Measurements from ENCODE around the gene GRIN3B.

The GRIN3B gene

DNA sequence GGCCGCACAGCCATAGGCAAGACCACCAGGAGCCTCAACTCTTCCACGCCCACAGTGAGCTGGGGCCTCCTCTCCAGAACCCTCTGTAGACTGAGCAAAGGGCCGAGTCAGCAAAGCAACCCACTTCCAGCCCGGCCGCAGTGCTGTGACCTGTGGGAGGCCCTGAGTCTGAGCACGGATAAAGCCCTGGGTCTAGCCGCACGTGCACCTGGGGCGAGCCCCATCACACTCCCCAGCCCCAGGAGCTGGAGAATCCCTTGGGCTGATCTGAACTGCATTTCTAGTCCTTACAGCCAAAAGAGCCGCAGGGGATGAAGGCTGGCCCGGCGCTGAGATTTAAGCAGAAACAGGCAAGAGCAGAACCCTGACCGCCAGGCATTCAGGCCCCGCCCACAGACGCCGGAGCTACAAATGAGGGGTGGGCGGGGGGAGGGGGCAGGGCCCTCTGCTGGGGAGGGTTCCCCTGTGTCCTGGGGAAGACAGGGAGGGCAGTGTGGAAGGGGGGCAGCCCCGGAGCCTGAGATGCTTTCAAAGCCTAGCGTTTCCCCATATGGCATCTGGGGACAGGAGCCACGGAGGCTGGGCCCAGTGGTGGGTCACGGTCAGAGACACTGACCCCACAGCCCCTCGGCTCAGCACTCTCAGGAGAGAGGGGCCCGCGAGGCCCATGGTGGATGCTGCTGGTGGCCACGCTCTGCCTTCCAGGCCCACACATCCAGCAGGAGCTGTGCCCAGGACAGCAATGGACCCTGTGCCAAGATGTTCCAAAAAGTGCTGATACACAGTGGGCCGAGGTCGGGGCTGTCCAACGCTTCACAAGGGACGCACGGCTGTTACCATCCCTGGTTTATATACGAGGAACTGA, 15.8 kb downstream of the GRIN3B start:
- H3K4me2 ChIP-seq (ENCODE audit: low read length): peak overlapping the region; percentile 1
- H3K27me3 ChIP-seq (ENCODE audit: control insufficient read depth, insufficient read depth, low read length): no peaks in the 10 kb centered on the region
- H3K27ac ChIP-seq: peak overlapping the region; percentile 44
- H3K79me2 ChIP-seq: peaks cover 54% of the 10 kb centered on the region
- no peak overlapping the region for H3K9ac ChIP-seq
- TF ChIP-seq, protein P1, sequence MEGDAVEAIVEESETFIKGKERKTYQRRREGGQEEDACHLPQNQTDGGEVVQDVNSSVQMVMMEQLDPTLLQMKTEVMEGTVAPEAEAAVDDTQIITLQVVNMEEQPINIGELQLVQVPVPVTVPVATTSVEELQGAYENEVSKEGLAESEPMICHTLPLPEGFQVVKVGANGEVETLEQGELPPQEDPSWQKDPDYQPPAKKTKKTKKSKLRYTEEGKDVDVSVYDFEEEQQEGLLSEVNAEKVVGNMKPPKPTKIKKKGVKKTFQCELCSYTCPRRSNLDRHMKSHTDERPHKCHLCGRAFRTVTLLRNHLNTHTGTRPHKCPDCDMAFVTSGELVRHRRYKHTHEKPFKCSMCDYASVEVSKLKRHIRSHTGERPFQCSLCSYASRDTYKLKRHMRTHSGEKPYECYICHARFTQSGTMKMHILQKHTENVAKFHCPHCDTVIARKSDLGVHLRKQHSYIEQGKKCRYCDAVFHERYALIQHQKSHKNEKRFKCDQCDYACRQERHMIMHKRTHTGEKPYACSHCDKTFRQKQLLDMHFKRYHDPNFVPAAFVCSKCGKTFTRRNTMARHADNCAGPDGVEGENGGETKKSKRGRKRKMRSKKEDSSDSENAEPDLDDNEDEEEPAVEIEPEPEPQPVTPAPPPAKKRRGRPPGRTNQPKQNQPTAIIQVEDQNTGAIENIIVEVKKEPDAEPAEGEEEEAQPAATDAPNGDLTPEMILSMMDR (IDR thresholded peaks at IDR 0.05): no peak
- H3K36me3 ChIP-seq (ENCODE audit: control insufficient read depth, insufficient read depth, low read length): no peaks in the 10 kb centered on the region
- no peaks in the 10 kb centered on the region for H3K9me3 ChIP-seq (ENCODE audit: control insufficient read depth, low read length)
- H3K4me3 ChIP-seq (ENCODE audit: low read depth, low read length): no peak overlapping the region
- H3K4me1 ChIP-seq: peaks cover 32% of the 10 kb centered on the region
- H2AFZ ChIP-seq: no peak overlapping the region

DNA sequence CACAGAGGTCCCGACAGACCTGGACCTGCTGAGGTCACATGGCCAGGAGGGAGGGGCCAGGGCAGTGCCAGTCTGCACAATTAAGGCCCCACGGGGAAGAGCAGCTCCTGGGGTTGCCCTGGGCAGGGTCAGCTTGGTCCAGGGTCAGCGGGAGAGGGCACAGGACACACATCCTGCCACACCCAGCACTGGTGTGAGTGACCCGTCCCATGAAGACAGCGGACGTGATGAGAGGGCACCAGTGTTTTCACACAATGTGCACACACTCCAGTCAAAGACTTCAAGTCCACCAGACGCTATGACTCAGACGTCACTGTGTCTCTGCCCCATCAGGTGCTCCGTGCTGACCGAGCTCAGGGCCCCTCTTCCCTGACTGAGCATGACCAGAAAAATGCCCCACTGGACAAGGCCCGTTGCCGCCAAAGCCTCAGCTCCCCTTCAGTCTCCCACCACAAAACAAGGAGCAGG, 16.5 kb downstream of the GRIN3B start:
- peaks cover 32% of the 10 kb centered on the region for H3K4me1 ChIP-seq
- H2AFZ ChIP-seq: no peak overlapping the region
- H3K9ac ChIP-seq: no peak overlapping the region
- H3K79me2 ChIP-seq: peaks cover 54% of the 10 kb centered on the region
- H3K9me3 ChIP-seq (ENCODE audit: control insufficient read depth, low read length): no peaks in the 10 kb centered on the region
- no peaks in the 10 kb centered on the region for H3K27me3 ChIP-seq (ENCODE audit: control insufficient read depth, insufficient read depth, low read length)
- H3K27ac ChIP-seq: peak overlapping the region; percentile 44
- no peaks in the 10 kb centered on the region for H3K36me3 ChIP-seq (ENCODE audit: control insufficient read depth, insufficient read depth, low read length)
- H3K4me3 ChIP-seq (ENCODE audit: low read depth, low read length): peak overlapping the region; percentile 16
- H3K4me2 ChIP-seq (ENCODE audit: low read length): peak overlapping the region; percentile 56
- TF ChIP-seq, protein P1 (IDR thresholded peaks at IDR 0.05): no peak

DNA sequence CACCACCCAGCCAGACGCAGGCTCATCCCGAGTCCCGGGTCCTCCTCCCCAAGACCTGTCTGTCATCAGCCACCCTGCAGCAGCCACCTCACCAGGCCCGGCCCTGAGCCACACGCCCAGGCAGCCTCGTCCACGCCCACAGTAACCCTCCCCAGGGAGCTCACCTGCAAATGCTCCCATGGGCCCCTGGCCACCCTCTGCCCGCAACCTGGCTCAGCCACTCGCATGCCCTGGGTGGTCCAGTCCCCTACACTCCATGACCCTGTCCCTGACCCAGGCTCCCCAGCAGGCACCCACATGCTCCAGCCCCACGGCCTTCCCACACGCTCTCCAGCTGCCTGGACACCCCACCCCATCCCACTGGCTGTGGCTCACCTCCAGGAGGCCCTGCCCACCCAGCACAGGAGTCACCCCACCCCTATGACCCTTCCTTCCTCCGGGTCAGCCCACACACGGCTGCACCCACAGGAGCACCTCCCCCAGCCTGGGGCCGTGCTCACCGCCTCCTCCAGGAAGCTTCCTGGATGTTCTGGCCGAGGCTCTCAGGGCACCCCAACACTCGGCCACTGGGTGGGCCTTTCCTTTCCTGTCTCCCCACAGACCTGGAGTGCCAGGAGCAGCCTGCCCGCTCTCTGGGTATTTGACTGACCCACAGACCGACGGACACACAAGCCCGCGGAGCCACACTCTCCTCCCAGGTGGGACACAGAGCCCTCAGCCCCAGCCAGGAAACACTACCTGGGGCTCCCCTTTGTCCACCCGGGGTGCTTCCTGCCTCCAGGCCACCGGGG, 17.1 kb downstream of the GRIN3B start:
- peaks cover 32% of the 10 kb centered on the region for H3K4me1 ChIP-seq
- TF ChIP-seq, protein P1 (IDR thresholded peaks at IDR 0.05): no peak
- no peak overlapping the region for H2AFZ ChIP-seq
- no peaks in the 10 kb centered on the region for H3K27me3 ChIP-seq (ENCODE audit: control insufficient read depth, insufficient read depth, low read length)
- H3K9me3 ChIP-seq (ENCODE audit: control insufficient read depth, low read length): no peaks in the 10 kb centered on the region
- H3K36me3 ChIP-seq (ENCODE audit: control insufficient read depth, insufficient read depth, low read length): no peaks in the 10 kb centered on the region
- peaks cover 54% of the 10 kb centered on the region for H3K79me2 ChIP-seq
- peak overlapping the region; percentile 16 for H3K4me3 ChIP-seq (ENCODE audit: low read depth, low read length)
- H3K27ac ChIP-seq: peak overlapping the region; percentile 44
- H3K4me2 ChIP-seq (ENCODE audit: low read length): peak overlapping the region; percentile 56
- H3K9ac ChIP-seq: no peak overlapping the region

DNA sequence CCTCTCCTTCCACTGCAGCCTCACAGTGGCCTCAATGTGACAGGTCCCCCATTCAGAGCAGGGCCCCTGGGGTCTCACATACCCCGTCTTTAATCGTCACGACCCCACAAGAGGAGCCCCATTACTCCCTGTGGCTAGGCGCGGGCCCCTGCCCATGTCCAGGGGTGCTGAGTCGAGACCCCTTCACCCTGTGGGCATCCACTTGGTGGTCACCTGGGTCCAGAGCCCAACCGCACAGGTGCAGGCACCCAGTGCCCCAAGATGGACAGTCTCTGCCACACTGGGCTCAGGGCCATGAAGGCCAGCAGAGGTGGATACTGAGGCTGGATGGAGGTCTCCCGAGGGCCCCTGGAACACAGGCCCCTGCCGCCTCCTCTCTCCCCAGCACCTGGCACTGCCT, 17.7 kb downstream of the GRIN3B start:
- Histone ChIP-seq H3K27me3 (ENCODE audit: control insufficient read depth, insufficient read depth, low read length) (no peaks in the 10 kb centered on the region), H3K79me2 (peaks cover 54% of the 10 kb centered on the region), H2AFZ (no peak overlapping the region), H3K36me3 (ENCODE audit: control insufficient read depth, insufficient read depth, low read length) (no peaks in the 10 kb centered on the region), H3K4me2 (ENCODE audit: low read length) (peak overlapping the region; percentile 56), H3K4me1 (peaks cover 32% of the 10 kb centered on the region), H3K9me3 (ENCODE audit: control insufficient read depth, low read length) (no peaks in the 10 kb centered on the region), H3K27ac (no peak overlapping the region), H3K4me3 (ENCODE audit: low read depth, low read length) (no peak overlapping the region), H3K9ac (no peak overlapping the region)
- TF ChIP-seq, protein P1 (IDR thresholded peaks at IDR 0.05): no peak

Data from parathyroid adenoma (tissue), 2 donors.